DND-41 (cell line): ENCODE results near the gene FAM168A.

Experiments used
- CTCF ChIP-seq: IDR thresholded peaks from 2 replicates; pipeline ENCODE4 v1.5.1; 2012; ENCODE audit warnings: borderline replicate concordance, low read length, moderate library complexity, mild to moderate bottlenecking; ENCODE audit not compliant: poor library complexity, severe bottlenecking; ENCODE audit errors: extremely low read depth
- EZH2 ChIP-seq: IDR thresholded peaks from 3 replicates; pipeline ENCODE4 v1.6.1; 2012; ENCODE audit warnings: borderline replicate concordance, low read depth, mild to moderate bottlenecking, moderate library complexity, low read length, inconsistent platforms; ENCODE audit not compliant: severe bottlenecking

- TF ChIP-seq CTCF (no peak), EZH2 (no peak)
Observed at GRCh38 chr11:73353422-73353821, 244.5 kb downstream of the FAM168A start.
